ENCODE measurements around the gene MYO7A. TPM values are rescaled to one million over a fixed set of nuclear protein-coding genes. Genes with fewer than 3 reads are reported as not detected.

The MYO7A gene
- total RNA-seq, 1 donor from 2014 or later = 0.16 TPM

DNA sequence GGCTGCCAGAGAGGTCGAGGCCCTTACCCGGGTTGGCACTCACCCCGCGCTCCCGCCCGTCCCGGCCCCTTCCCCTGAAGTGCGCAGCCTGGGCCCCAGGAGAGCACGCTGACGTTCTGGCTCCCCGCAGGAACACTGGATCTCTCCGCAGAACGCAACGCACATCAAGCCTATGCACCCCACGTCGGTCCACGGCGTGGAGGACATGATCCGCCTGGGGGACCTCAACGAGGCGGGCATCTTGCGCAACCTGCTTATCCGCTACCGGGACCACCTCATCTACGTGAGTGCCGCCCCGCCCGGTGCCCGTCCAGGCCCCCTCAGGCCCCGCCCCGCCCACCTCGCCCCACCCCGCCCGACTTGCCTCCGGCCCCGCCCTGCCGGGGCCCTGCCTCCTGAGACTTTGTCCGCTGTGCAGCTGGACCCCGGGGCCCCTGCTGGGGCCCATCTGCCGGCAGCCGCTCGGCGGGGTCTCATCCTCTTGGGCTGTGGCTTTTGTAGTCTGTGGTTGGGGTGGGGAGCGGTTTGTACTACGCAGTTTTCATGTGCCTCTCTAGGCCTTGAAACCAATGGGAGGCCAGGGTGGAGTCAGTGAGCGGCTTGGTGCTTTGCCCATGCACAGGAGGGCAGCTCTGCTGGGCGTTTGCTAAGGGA lies 19.7 kb downstream of the MYO7A start:
- DNase-seq (ENCODE audit: low read depth) = no peak
- Histone ChIP-seq H3K4me3 (ENCODE audit: insufficient read depth, low read depth, low read length) (no peak overlapping the region), H3K79me2 (ENCODE audit: insufficient read depth, low read length) (no peaks in the 10 kb centered on the region), H4K20me1 (ENCODE audit: insufficient read depth, low read length) (no peaks in the 10 kb centered on the region), H3K27me3 (ENCODE audit: insufficient read depth, low read length) (peaks cover 7% of the 10 kb centered on the region), H2AFZ (ENCODE audit: low read depth, low read length) (peak overlapping the region; percentile 47), H3K9me3 (ENCODE audit: insufficient read depth, low read depth, low read length) (no peaks in the 10 kb centered on the region), H3K4me1 (ENCODE audit: insufficient read depth, low read length) (peaks cover 4% of the 10 kb centered on the region), H3K27ac (ENCODE audit: low read depth, low read length) (no peak overlapping the region), H3K4me2 (ENCODE audit: low read length) (peak overlapping the region; percentile 80), H3K9ac (ENCODE audit: low read length) (peak overlapping the region; percentile 47), H3K36me3 (ENCODE audit: insufficient read depth, low read length) (no peaks in the 10 kb centered on the region)
- H3K4me1 Mint-ChIP-seq (ENCODE audit: low read depth, unreplicated experiment) = peaks cover 10% of the 10 kb centered on the region
- FAIRE-seq = no peak
- H3K27ac Mint-ChIP-seq (ENCODE audit: unreplicated experiment) = peak overlapping the region; percentile 66
- H3K36me3 Mint-ChIP-seq (ENCODE audit: low read depth, unreplicated experiment) = peaks cover 2% of the 10 kb centered on the region
- H3K4me3 Mint-ChIP-seq (ENCODE audit: unreplicated experiment) = peak overlapping the region; percentile 64
- no peaks in the 10 kb centered on the region for H3K9me3 Mint-ChIP-seq (ENCODE audit: unreplicated experiment)
- no peak for TF ChIP-seq EZH2 (IDR thresholded peaks at IDR 0.05; ENCODE audit: insufficient read depth, low read length)
- TF ChIP-seq, protein P1, sequence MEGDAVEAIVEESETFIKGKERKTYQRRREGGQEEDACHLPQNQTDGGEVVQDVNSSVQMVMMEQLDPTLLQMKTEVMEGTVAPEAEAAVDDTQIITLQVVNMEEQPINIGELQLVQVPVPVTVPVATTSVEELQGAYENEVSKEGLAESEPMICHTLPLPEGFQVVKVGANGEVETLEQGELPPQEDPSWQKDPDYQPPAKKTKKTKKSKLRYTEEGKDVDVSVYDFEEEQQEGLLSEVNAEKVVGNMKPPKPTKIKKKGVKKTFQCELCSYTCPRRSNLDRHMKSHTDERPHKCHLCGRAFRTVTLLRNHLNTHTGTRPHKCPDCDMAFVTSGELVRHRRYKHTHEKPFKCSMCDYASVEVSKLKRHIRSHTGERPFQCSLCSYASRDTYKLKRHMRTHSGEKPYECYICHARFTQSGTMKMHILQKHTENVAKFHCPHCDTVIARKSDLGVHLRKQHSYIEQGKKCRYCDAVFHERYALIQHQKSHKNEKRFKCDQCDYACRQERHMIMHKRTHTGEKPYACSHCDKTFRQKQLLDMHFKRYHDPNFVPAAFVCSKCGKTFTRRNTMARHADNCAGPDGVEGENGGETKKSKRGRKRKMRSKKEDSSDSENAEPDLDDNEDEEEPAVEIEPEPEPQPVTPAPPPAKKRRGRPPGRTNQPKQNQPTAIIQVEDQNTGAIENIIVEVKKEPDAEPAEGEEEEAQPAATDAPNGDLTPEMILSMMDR (IDR thresholded peaks at IDR 0.05; ENCODE audit: insufficient read depth, low read depth, low read length) = no peak
- peaks cover 77% of the 10 kb centered on the region for H3K27me3 Mint-ChIP-seq (ENCODE audit: low read depth, unreplicated experiment)

DNA sequence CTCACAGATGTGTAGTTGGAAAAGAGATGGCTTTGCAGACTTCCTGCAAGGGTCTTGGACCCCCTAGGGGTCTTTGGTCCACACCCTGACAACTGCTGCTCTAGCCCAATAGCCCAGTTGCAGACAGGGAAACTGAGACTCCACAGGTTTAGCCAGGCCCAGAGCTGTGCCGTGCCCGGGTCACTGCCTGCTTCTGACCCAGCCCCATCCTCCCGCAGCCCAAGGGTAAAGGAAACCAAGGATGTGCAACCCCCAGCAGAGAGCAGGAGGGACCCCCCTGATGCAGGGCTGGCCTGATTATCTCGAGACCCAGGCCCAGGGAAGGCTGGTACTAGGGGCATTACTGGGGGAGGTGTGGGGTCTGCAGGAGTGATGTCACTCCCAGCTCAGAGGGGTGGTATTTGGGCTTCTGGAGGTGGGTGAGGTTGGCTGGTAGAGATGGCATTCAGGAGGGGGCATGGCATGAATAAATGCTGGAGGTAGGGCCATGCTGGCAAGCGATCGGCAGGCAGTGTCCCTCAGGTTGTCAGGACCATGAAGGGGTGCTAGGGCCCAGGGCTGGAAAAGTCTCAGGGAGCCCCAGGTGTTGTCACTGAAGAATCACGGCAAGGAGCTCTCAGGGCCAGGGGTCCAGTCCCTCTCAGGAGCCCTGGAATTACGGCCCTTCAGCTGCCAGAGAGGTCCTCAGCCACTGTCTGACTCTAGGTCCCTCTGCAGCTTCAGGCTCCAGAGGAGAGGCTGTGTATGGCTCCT lies 21.1 kb downstream of the MYO7A start:
- no peak for TF ChIP-seq EZH2 (IDR thresholded peaks at IDR 0.05; ENCODE audit: insufficient read depth, low read length)
- TF ChIP-seq, protein P1 (IDR thresholded peaks at IDR 0.05; ENCODE audit: insufficient read depth, low read depth, low read length) = no peak
- H3K79me2 ChIP-seq (ENCODE audit: insufficient read depth, low read length) = no peaks in the 10 kb centered on the region
- no peak overlapping the region for H3K9ac ChIP-seq (ENCODE audit: low read length)
- H3K4me3 ChIP-seq (ENCODE audit: insufficient read depth, low read depth, low read length) = no peak overlapping the region
- no peaks in the 10 kb centered on the region for H3K36me3 ChIP-seq (ENCODE audit: insufficient read depth, low read length)
- peaks cover 7% of the 10 kb centered on the region for H3K27me3 ChIP-seq (ENCODE audit: insufficient read depth, low read length)
- H2AFZ ChIP-seq (ENCODE audit: low read depth, low read length) = no peak overlapping the region
- Mint-ChIP-seq H3K4me1 (ENCODE audit: low read depth, unreplicated experiment) (peaks cover 12% of the 10 kb centered on the region), H3K9me3 (ENCODE audit: unreplicated experiment) (no peaks in the 10 kb centered on the region), H3K4me3 (ENCODE audit: unreplicated experiment) (no peak overlapping the region), H3K27ac (ENCODE audit: unreplicated experiment) (no peak overlapping the region), H3K36me3 (ENCODE audit: low read depth, unreplicated experiment) (peaks cover 3% of the 10 kb centered on the region), H3K27me3 (ENCODE audit: low read depth, unreplicated experiment) (peaks cover 74% of the 10 kb centered on the region)
- no peak overlapping the region for H3K27ac ChIP-seq (ENCODE audit: low read depth, low read length)
- no peak for DNase-seq (ENCODE audit: low read depth)
- H3K4me1 ChIP-seq (ENCODE audit: insufficient read depth, low read length) = peaks cover 4% of the 10 kb centered on the region
- no peak for FAIRE-seq
- H3K4me2 ChIP-seq (ENCODE audit: low read length) = no peak overlapping the region
- H4K20me1 ChIP-seq (ENCODE audit: insufficient read depth, low read length) = no peaks in the 10 kb centered on the region
- H3K9me3 ChIP-seq (ENCODE audit: insufficient read depth, low read depth, low read length) = no peaks in the 10 kb centered on the region
